Liver (tissue), 9 donors: ENCODE results near the gene DUT. TPM values are rescaled to one million over a fixed set of nuclear protein-coding genes. Genes with fewer than 3 reads are reported as not detected.

ENCODE experiments used
- DNase-seq: peaks from one replicate; pipeline ENCODE4 v3.0.0-alpha.2; 2017; ENCODE audit warnings: low spot score
- H3K27ac ChIP-seq, 2 donors: one replicate each; pipeline ENCODE4 v1.7.0; 2013; ENCODE audit warnings: inconsistent platforms in 2 of 2, low read length in 2 of 2, control low read depth in 1 of 2, low read depth in 1 of 2, mild to moderate bottlenecking in 1 of 2
- H3K27me3 ChIP-seq, 4 donors: one replicate each; pipeline versions ENCODE4 v1.6.1 to v1.7.0; 2013; ENCODE audit warnings: low read length in 3 of 4, inconsistent platforms in 1 of 4, mild to moderate bottlenecking in 1 of 4, moderate library complexity in 1 of 4; ENCODE audit not compliant: control insufficient read depth in 4 of 4, insufficient read depth in 4 of 4
- H3K36me3 ChIP-seq, 4 donors: one replicate each; pipeline versions ENCODE4 v1.6.1 to v1.7.0; 2013; ENCODE audit warnings: low read length in 3 of 4, mild to moderate bottlenecking in 3 of 4, low read depth in 1 of 4, moderate library complexity in 1 of 4; ENCODE audit not compliant: control insufficient read depth in 4 of 4, insufficient read depth in 3 of 4
- H3K4me1 ChIP-seq, 4 donors: one replicate each; pipeline versions ENCODE4 v1.6.1 to v1.7.0; 2013; ENCODE audit warnings: low read length in 3 of 4, mild to moderate bottlenecking in 3 of 4, moderate library complexity in 1 of 4; ENCODE audit not compliant: control insufficient read depth in 4 of 4, insufficient read depth in 4 of 4
- H3K4me3 ChIP-seq, 3 donors: one replicate each; pipeline versions ENCODE4 v1.6.1 to v1.7.0; 2013; ENCODE audit warnings: low read length in 3 of 3, control low read depth in 1 of 3, low read depth in 1 of 3, mild to moderate bottlenecking in 1 of 3
- H3K9ac ChIP-seq, 2 donors: one replicate each; pipeline ENCODE4 v1.7.0; 2013; ENCODE audit warnings: low read length in 2 of 2, mild to moderate bottlenecking in 2 of 2, moderate library complexity in 2 of 2, control low read depth in 1 of 2, low read depth in 1 of 2
- H3K9me3 ChIP-seq, 4 donors: one replicate each; pipeline versions ENCODE4 v1.6.1 to v1.7.0; 2013; ENCODE audit warnings: low read length in 3 of 4; ENCODE audit not compliant: control insufficient read depth in 4 of 4
- ATF3 ChIP-seq: IDR thresholded peaks from 2 replicates; pipeline ENCODE4 v1.6.1; 2016; ENCODE audit warnings: antibody characterized with exemption
- CTCF ChIP-seq: fragments of 150-350 bp; IDR thresholded peaks from 2 replicates; pipeline ENCODE4 v1.5.1; 2017; ENCODE audit warnings: improper control_type of control experiment, low read depth, low read length; ENCODE audit not compliant: missing input control
- EGR1 ChIP-seq, 2 donors: IDR thresholded peaks; 2 replicates each; pipeline ENCODE4 v1.6.1; 2016 to 2018; ENCODE audit warnings: antibody characterized with exemption in 2 of 2, low read depth in 2 of 2
- FOXA1 ChIP-seq: IDR thresholded peaks from 2 replicates; pipeline ENCODE4 v1.6.1; 2016; ENCODE audit warnings: antibody characterized with exemption
- FOXA2 ChIP-seq: IDR thresholded peaks from 2 replicates; pipeline ENCODE4 v1.6.1; 2016; ENCODE audit warnings: antibody characterized with exemption
- GABPA ChIP-seq, 2 donors: IDR thresholded peaks in 1 of 2; conservative IDR thresholded peaks in 1 of 2; 2 replicates each; pipeline ENCODE4 v1.6.1; 2016; ENCODE audit warnings: antibody characterized with exemption in 2 of 2, mild to moderate bottlenecking in 1 of 2, moderate library complexity in 1 of 2
- HNF4A ChIP-seq, 2 donors: conservative IDR thresholded peaks; 2 replicates each; pipeline ENCODE4 v1.6.1; 2016; ENCODE audit warnings: antibody characterized with exemption in 2 of 2, mild to moderate bottlenecking in 2 of 2
- HNF4G ChIP-seq: IDR thresholded peaks from 2 replicates; pipeline ENCODE4 v1.6.1; 2016; ENCODE audit warnings: antibody characterized with exemption
- JUND ChIP-seq, 2 donors: IDR thresholded peaks; 2 replicates each; pipeline ENCODE4 v1.6.1; 2016; ENCODE audit warnings: antibody characterized with exemption in 2 of 2
- MAX ChIP-seq: IDR thresholded peaks from 2 replicates; pipeline ENCODE4 v1.6.1; 2016; ENCODE audit warnings: antibody characterized with exemption
- NR2F2 ChIP-seq: IDR thresholded peaks from 2 replicates; pipeline ENCODE4 v1.6.1; 2016; ENCODE audit warnings: antibody characterized with exemption
- RAD21 ChIP-seq, 2 donors: IDR thresholded peaks; 2 replicates each; pipeline ENCODE4 v1.6.1; 2016; ENCODE audit warnings: antibody characterized with exemption in 2 of 2, mild to moderate bottlenecking in 2 of 2
- REST ChIP-seq: IDR thresholded peaks from 2 replicates; pipeline ENCODE4 v1.6.1; 2016; ENCODE audit warnings: antibody characterized with exemption, mild to moderate bottlenecking
- RXRA ChIP-seq, 2 donors: IDR thresholded peaks; 2 replicates each; pipeline ENCODE4 v1.6.1; 2017 to 2018; ENCODE audit warnings: antibody characterized with exemption in 2 of 2, mild to moderate bottlenecking in 1 of 2
- SP1 ChIP-seq: IDR thresholded peaks from 2 replicates; pipeline ENCODE4 v1.6.1; 2018; ENCODE audit warnings: antibody characterized with exemption, mild to moderate bottlenecking
- TAF1 ChIP-seq: conservative IDR thresholded peaks from 2 replicates; pipeline ENCODE4 v1.6.1; 2016; ENCODE audit warnings: antibody characterized with exemption, mild to moderate bottlenecking
- YY1 ChIP-seq: IDR thresholded peaks from 2 replicates; pipeline ENCODE4 v1.6.1; 2016; ENCODE audit warnings: antibody characterized with exemption, mild to moderate bottlenecking
- WGBS: extraction: QIAGEN DNeasy Blood & Tissue Kit; methylation state at CpG from one replicate; pipeline ENCODE4 v1.1.7; 2013; 5-methylcytosine and 5-hydroxymethylcytosine counted together
- polyA plus RNA-seq, 2 donors: library from polyadenylated mRNA; stranded (reverse) in 1 of 2; unstranded in 1 of 2; fragments of 200-250 nt in 1 of 2; fragments of >200 nt in 1 of 2; fragmentation: Nextera tagmentation in 1 of 2; extraction: Ambion mirVana in 1 of 2; gene quantifications; one replicate each; pipeline versions ENCODE4 v1.2.1 to v1.2.3, GENCODE V29; 2013 to 2015
- total RNA-seq, 2 donors: library from RNA; depleted of rRNA; stranded (reverse); fragments of >200 nt; gene quantifications; one replicate each; pipeline ENCODE4 v1.2.3, GENCODE V29; 2014
- TF ChIP-seq, protein P1 (sequence below): IDR thresholded peaks from 2 replicates; pipeline ENCODE4 v1.6.1; 2016; ENCODE audit warnings: antibody characterized with exemption
- donor health status: healthy.
- donor health status: healthy.
- donor health status: healthy.
- donor health status: healthy.
- donor health status: healthy.

DUT gene
- total and polyA plus RNA-seq, 4 donors, result 12.8 to 58.7 (median 35.1) TPM

DNA sequence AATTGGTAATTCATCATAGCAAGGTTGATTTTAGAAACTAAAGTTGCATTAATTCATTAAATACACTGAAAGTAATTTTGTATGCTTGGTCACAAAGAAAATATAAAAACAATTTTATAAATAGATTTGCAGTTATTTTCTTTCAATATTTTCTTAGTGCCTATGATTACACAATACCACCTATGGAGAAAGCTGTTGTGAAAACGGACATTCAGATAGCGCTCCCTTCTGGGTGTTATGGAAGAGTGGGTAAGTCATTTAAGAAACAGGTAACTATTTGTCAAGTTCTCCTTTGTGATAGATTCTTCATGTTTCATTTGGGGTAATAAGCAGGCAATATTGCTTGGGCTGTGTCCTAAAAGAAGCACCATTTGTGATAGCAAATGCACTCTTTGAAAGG is 3.0 kb downstream of the DUT start (continued):
- no peak for TF ChIP-seq CTCF

- Histone ChIP-seq H3K9ac (no peak overlapping the region), H3K4me1 (peaks cover 2 to 7% (median 5%) of the 10 kb centered on the region in 4 donors), H3K27me3 (no peaks in the 10 kb centered on the region), H3K9me3 (no peaks in the 10 kb centered on the region), H3K4me3 (no peak overlapping the region), H3K36me3 (peaks cover 0 to 25% (median 16%) of the 10 kb centered on the region in 4 donors), H3K27ac (no peak overlapping the region)
- no peak for DNase-seq
- 86% methylated on average over 2 of the region's 2 CpGs for WGBS
- TF ChIP-seq CTCF (no peak), RAD21 (IDR thresholded peaks at IDR 0.05) (no peak), NR2F2 (no peak), FOXA2 (no peak), JUND (IDR thresholded peaks at IDR 0.05) (no peak), HNF4G (no peak), FOXA1 (no peak), TAF1 (no peak), ATF3 (no peak), YY1 (no peak), HNF4A (conservative IDR thresholded peaks at IDR 0.05) (no peak), SP1 (no peak), RXRA (IDR thresholded peaks at IDR 0.05) (no peak), GABPA (IDR thresholded peaks at IDR 0.05 in 1 of 2, conservative IDR thresholded peaks at IDR 0.05 in 1 of 2) (no peak), EGR1 (IDR thresholded peaks at IDR 0.05; ENCODE audit: low read depth in 2 of 2) (no peak), MAX (no peak), REST (no peak)
- TF ChIP-seq, protein P1, sequence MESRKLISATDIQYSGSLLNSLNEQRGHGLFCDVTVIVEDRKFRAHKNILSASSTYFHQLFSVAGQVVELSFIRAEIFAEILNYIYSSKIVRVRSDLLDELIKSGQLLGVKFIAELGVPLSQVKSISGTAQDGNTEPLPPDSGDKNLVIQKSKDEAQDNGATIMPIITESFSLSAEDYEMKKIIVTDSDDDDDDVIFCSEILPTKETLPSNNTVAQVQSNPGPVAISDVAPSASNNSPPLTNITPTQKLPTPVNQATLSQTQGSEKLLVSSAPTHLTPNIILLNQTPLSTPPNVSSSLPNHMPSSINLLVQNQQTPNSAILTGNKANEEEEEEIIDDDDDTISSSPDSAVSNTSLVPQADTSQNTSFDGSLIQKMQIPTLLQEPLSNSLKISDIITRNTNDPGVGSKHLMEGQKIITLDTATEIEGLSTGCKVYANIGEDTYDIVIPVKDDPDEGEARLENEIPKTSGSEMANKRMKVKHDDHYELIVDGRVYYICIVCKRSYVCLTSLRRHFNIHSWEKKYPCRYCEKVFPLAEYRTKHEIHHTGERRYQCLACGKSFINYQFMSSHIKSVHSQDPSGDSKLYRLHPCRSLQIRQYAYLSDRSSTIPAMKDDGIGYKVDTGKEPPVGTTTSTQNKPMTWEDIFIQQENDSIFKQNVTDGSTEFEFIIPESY, result no peak
These were observed 5.7 kb downstream of the DUT start for GRCh38 chr15:48336940-48337339.
